Left lobe of liver (tissue), 2 donors: ENCODE measurements around the gene ZDHHC23. TPM values are rescaled to one million over a fixed set of nuclear protein-coding genes. Genes with fewer than 3 reads are reported as not detected.

ENCODE experiments used
- ATAC-seq: fragments of 200-7000 bp; cut with Tn5 transposase; one replicate; pipeline ENCODE4 v1.9.1; 2020; ENCODE audit warnings: mild to moderate bottlenecking, moderate library complexity
- DNase-seq: peaks from one replicate; pipeline ENCODE4 v3.0.0-alpha.2; 2020; ENCODE audit warnings: low spot score
- total RNA-seq: library from RNA; stranded (reverse); gene quantifications from one replicate; pipeline ENCODE4 v1.2.1, GENCODE V29; 2021
- donor health status: DM: no; HTN: no; CAD: no; lungs with moderate emphysema.
- donor health status: DM: no; HTN: yes; CAD: no.

The ZDHHC23 gene, protein sequence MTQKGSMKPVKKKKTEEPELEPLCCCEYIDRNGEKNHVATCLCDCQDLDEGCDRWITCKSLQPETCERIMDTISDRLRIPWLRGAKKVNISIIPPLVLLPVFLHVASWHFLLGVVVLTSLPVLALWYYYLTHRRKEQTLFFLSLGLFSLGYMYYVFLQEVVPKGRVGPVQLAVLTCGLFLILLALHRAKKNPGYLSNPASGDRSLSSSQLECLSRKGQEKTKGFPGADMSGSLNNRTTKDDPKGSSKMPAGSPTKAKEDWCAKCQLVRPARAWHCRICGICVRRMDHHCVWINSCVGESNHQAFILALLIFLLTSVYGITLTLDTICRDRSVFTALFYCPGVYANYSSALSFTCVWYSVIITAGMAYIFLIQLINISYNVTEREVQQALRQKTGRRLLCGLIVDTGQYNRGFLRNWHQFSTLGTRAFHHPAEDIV
- total RNA-seq: 11.7 TPM

DNA sequence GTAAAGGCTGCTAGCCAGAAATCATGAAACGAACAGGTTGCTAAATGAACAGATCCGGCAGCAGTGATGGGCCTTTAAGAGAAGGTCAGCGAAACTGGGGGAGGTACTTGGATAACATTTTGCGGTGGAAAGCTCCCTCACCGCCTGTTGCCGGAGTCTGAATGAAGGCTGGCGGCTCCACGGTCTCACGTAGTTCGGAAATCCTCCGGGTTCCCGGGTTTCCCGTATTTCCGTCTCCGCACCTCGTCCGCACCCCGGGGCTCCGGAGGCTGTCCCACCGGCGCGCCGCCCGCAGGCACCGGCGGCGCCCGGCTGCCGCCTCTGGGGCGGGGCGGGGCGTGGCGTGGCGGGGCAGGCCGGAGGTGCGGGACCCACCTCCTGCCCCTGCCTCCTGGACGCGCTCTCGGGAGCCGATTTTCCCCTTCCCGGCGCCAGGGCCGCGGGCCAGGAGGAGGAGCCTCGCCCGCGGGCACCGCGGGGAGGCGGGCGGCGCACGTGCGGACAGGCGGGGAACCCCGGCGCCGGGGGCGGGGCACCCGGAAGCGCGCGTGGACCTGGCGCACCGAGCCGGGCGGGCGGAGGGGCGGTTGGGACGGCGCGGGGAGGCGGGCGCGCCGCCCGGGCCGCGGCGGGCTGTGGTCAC lies at the start of gene ZDHHC23:
ZDHHC23 (plus strand) TSS at position 642 of the 643 bp plus-strand sequence. CDS start 790 bp downstream, outside the sequence.
- DNase-seq (peak; percentile 97), ATAC-seq (peak; percentile 88)

DNA sequence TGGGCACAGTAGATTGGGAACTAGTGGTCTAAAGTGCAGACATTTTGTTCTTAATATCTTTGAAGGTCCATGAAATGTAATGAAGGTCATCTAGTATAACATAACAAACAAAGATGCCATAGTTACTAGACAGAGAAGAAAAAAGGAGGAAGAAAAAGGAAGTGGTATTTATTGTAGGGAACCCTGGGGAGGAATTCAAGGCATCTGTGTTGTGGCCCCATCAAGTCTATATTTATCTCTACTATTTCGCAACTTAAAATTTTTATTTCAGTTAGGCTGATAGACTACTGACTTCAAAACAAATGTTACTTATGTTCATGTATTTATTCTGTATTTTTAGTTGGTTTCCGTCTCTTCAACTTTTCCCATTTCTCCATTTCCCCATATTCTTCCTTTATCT lies 48.9 kb upstream of the ZDHHC23 start:
- DNase-seq: no peak
- ATAC-seq: peak; percentile 26

DNA sequence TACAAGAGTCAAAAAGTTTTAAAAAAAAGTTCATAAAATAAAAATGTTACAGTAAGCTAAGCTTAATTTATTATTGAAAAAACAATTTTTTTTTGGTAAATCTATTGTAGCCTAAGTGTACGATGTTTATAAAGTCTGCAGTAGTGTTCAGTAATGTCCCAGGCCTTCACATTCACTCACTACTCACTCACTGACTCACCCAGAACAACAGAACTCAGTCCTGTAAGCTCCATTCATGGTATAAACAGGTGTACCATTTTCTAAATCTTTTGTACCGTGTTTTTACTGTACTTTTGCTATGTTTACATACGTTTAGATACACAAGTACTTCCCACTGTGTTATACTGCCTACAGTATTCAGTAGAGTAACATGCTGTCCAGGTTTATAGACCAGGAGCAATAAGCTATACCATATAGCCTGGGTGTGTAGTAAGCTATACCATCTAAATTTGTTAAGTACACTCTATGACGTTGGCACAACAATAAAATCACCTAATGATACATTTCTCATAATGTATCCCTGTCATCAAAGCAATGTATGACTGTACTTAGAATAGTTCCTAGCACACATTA lies 41.2 kb upstream of the ZDHHC23 start:
- ATAC-seq: no peak
- no peak for DNase-seq

DNA sequence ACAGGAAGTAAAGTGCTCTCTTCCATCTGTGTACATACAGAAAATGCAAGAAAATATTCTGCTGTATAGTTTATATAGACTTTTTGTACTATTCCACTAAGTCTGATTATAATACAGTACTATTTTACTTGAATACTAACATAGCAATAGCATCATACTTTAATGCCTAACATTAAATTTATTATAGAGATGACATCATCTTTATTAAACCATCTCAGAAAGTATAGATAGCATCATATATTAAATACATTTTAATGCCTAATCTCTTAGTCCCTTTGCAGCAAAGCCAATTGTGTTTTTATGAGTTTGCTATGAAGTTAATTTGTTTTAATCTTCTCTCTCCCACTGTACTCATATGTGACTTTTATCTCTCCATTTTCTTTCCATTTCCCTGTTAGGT lies 39.7 kb upstream of the ZDHHC23 start:
- DNase-seq: no peak
- ATAC-seq: no peak

DNA sequence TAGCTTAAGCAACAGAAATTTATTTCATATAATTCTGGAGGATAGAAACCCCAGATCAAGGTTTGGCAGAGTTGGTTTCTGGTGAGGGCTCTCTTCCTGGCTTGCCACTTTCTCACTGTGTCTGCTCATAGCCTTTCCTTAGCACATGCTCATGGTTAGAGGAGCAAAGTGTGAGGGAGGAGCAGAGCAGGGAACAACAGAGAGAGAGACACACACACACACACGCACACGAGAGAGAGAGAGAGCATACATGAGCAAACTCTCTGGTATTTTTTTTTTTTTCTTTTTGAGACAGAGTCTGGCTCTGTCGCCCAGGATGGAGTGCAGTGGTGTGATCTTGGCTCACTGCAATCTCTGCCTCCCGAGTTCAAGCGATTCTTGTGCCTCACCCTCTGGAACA lies 36.8 kb upstream of the ZDHHC23 start:
- ATAC-seq (no peak), DNase-seq (no peak)

DNA sequence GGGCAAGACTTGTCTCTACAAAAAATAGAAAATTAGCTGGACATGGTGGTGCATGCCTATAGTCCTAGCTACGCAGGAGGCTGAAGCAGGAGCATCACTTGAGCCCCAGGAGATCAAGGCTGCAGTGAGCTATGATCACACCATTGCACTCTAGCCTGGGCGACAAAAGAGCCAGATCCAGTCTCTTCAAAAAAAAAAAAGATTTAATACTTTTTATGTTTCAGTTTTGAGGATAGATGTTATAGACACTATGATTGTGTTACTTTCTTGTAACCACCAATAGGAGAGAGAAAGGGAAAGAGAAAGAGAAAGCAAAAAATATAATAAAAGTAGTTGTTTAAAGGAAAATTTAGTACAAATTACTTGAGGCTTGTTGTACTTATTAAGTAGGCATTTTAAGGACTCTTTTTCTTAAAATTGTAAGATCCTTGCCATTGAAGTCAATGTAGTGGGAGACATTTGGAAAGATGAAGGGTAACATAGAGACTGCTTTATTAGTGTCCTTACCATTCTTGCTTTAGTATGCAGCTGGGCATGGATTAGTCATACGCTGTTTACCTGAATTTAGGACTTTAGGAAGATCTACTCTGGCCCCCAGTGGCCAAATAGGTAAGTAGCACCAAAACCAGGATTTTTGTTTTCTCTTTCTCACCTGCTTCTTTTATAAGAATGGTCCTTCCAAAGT lies 35.1 kb upstream of the ZDHHC23 start:
- DNase-seq (no peak), ATAC-seq (peak; percentile 99)

DNA sequence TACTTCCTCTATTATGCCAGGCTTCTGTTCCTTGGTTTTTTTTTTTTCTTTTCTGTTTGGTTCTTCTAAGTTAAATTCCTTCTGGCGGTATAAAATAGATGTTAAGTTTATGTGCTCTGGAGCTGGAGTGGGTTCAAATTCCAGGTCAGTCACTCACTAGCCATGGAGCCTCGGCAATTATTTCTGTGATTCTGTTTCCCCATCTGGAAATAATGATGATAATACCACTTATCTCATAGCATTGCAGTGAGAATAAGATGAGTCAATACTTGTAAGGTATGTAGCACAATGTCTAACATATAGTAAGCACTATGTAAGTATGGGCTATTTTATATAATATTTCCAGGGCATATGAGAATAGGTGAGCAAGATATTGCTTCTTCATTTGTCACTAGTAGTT lies 33.2 kb upstream of the ZDHHC23 start:
- DNase-seq (no peak), ATAC-seq (no peak)

DNA sequence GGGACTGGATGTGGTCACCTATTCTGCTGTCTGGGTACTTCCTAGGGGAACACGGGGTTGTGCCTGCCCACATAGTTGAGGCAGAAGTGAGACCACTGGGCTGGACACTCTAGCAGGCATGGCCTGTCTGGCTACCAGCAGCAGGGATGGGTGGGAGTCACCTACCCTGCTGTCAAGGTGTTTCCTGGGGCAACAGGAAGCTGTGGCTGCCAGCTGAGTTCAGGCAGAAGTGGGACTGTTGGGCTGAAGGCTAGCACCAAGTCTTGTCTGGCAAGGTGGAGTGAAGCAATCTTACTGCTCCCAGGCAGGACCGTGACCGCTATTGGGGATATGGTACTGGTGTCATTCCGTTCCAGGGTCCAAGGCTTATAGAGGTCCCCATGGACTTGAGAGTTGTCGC lies 20.3 kb upstream of the ZDHHC23 start:
- DNase-seq (no peak), ATAC-seq (no peak)

DNA sequence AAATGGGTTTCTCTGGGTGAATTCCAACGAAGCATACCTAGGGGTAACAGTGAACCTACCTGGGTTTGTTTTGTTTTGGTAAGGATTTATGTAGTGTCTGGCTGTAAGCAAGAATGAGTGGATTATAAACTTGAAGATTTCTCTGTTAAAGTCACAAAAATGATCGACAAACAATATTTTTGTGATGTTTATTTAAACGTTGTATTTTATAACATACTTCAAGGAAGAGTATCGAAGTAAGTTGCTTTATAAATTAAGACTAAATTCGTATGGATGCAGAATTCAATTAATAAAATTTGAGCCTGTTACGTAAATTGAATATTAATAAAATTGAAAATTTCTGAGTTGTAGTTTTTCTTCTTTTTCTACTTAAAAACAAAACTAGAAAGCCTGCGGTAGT lies 982 bp upstream of the ZDHHC23 start:
- ATAC-seq (no peak), DNase-seq (no peak)

DNA sequence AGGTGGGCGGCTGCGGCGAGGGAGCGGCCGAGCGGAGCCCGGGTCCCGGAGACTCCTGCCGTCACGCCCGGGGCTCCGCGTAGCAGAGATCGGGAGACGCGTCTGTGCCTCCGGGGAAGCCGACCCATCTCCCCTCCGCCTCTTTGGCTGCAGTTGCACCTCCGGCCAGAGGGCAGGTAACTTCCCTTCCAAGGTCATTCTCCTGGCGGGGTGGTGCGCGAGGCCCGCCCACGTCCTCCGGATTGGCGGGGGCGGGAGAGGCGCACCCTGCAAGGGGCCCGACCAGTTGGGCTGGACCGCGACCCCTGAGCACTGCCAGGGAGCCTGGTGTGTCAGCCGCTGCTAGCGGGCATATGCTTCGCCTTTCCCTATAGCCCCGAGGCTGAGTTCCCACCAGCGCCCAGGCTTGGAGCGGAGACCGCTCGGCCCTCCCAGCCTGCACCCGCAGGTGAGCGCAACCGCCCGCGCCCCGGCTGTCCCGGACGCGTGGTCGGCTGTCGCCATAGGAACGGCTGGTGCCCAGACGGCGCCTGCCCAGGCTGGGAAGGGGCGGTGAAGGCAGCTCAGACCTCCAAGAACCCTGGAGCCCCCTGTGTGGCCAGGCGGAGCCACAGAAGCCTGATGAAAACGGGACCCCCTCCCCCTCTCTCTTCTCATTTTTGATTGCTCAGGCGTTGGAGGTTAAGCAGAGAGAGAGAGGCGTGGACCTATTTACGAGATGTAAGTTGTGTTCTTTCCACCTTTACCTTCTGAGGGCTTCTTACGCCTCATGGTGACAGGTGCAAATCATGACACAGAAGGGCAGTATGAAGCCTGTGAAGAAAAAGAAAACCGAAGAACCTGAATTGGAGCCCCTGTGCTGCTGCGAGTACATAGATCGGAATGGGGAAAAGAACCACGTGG lies 453 bp downstream of the ZDHHC23 start:
- DNase-seq: peak; percentile 88
- peak; percentile 81 for ATAC-seq

DNA sequence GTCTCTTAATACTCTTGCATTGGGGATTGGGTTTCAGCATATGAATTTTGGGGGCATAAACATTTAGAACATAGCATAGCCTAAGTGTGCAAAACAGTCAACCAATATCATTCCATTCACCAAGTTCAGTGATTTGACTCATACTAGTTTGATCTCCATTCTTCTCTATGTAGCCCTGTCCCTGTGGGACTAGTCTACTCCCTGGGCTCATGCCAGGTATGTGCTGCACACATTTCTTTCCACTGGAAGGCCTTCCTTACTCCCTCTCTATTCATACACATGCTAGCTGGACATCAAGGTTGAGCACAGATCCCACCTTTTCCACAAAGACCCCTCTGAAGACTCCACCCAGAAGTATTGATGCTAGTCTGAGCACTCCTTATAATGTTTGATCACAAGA lies 5.1 kb downstream of the ZDHHC23 start:
- DNase-seq: no peak
- no peak for ATAC-seq

DNA sequence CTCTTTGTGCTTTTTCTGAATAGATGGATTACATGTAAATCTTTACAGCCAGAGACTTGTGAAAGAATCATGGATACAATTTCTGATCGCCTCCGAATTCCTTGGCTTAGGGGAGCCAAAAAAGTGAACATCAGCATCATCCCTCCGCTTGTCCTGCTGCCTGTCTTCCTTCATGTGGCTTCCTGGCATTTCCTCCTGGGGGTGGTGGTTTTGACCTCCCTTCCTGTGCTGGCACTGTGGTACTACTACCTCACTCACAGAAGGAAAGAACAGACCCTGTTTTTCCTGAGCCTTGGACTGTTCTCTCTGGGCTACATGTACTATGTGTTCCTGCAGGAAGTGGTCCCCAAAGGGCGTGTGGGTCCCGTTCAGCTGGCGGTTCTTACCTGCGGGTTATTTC lies 5.9 kb downstream of the ZDHHC23 start:
- ATAC-seq: no peak
- no peak for DNase-seq

DNA sequence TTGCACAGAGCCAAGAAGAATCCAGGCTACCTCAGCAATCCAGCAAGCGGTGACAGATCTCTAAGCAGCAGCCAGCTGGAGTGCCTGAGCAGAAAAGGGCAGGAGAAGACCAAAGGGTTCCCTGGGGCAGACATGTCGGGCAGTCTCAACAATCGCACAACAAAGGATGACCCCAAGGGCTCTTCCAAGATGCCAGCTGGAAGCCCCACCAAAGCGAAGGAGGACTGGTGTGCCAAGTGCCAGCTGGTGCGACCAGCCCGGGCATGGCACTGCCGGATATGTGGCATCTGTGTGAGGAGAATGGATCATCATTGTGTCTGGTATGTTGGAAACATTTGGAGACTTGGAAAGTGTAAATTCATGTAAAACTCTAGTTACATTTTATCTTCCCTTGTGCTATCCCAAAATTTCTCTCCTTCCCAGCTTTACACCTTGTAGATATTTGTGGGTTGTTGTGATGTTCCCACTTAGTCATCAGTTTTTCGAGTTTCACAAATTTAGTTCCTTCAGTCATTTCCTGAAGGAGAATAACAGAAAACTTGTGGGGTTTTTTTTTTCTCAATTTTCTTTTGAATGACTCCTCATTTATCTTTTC lies 6.4 kb downstream of the ZDHHC23 start:
- no peak for DNase-seq
- ATAC-seq: no peak

DNA sequence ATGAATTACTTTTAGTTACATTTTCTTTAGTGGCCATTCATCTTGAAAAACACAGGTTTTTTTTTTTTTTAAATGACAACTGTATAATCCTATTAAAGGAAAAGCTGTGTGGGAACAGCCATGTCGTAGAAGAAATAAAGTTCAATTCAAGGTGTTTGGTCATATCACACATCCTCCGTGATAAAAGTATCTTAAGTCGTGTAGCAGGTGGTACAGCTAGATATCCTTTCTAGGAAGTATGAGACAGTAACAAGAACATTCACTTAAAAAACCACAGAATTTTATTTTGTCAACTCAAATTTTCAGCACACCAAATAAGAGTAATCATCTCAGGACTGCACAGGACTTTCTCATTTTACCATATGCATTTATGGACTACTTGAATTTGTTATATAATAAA lies 16.1 kb downstream of the ZDHHC23 start:
- no peak for ATAC-seq
- no peak for DNase-seq

DNA sequence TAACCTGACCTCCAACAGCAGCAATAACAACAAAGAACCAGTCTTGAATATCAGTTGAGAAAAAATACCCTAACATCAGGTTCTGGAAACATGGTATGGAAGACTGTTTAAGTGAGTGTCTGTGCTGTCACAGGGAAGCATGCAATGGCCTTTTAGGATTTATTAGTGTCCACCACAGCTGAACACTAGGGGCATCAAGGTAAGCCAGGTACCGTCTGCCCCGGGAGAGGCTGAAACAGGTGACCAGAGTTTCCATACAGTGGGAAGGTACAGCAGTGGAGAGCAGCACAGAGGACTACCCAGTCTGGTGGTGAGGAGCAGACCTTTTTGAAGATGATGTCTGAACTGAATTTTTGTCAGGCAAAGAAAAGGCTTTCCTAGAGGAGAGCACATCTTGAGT lies 18.4 kb downstream of the ZDHHC23 start:
- ATAC-seq: no peak
- DNase-seq: no peak

DNA sequence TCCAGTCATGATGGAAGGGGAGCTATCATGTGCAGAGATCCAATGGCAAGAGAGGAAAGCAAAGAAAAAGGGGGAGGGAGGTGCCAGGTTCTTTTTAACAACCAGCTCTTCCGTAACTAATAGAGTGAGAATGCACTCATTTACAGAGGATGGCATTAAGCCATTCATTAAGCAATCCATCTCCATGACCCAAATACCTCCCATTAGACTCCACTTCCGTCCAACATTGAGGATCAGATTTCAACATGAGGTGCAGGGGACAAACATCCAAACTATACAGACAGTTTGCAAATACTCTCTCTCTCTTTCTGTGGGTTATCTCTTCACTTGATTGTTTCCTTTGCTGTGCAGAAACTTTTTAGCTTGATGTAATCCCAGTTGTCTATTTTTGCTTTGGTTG lies 21.2 kb downstream of the ZDHHC23 start:
- ATAC-seq: peak; percentile 97
- peak; percentile 51 for DNase-seq

DNA sequence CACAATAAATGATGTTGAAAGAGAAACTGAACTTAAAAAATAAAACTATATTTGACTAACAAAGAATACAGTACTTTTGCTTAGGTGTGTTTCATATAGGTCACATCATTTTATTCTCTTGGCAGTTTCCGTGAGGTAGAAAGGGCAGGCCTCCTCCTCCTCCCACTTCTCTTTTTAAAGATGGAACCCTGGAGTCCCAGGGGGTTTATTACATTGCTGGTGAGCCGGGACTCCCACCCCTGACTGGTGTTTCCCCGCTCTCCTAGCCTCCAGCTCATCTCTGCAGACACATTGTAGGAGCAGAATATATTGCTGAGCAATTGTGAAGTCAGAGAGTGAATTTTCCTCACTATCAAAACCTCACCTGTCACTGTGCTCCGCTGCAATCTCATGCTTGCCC lies 30.0 kb downstream of the ZDHHC23 start:
- no peak for ATAC-seq

DNA sequence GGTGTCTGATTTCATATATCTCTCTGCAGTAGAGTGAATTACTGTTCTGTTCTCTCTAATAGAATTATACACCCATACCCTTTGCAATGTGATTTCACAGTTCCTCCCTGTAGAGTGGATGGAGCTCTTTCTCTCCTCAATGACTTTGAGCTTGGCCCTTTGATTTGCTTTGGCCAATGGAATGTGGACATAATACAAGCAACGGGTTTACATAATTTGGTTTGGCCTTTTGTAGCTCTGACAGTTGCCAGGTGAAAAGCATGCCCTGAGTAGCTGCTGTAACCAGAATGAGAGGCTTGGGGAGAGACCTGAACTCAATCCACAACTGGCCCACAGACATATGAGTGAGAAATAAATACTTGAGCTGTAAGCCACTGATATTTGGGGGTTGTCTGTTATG lies 32.1 kb downstream of the ZDHHC23 start:
- DNase-seq (peak; percentile 52), ATAC-seq (peak; percentile 98)

More for the DNA sequence above, 30.0 kb downstream of the ZDHHC23 start:
- no peak for DNase-seq

DNA sequence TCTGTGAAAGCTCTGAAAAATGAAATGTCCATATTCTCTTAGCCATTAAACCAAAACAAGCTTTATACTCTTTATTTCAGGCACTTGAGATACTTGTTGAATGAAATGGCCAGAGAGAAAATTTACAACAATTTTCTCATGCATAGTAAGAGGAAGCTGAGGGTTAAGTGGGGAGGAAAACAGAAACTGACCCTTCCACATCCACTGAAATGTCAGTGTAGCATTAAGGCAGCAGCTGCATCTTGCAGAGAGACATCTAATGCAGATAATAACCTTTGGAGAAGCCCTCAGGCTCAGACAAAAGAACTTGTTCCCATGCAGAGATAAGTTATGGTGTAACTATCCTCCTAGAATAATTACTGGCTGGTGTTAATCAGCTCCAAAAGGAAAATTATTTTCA lies 34.0 kb downstream of the ZDHHC23 start:
- ATAC-seq (no peak), DNase-seq (no peak)

DNA sequence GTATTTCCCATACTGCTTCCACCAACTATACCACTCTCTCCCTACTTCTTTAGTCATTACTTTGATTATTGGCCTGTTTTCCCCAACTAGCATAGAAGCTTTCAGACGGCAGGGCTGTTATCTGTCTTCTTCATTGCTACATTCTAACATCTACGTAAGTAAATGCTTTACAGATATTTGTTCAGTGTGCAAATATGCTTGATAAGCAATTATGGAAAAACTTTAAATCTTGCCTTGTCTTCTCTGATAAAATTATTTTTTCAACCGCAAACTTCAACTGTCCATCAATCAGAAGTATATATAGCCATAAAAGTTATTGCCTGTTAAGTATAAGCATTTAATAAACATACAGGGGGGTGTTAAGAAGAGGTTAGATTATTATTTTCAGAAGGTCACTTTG lies 35.7 kb downstream of the ZDHHC23 start:
- no peak for DNase-seq
- ATAC-seq: no peak
